WI38 (cell line): ENCODE measurements around the gene OR7G1.
A peak's percentile ranks its signal among the peaks of the same experiment; 100 is the strongest.

Source experiments
- H3K4me3 ChIP-seq: 2 replicates; pipeline ENCODE4 v1.5.1; 2011; ENCODE audit warnings: low read depth, mild to moderate bottlenecking, control low read depth, low read length
- CTCF ChIP-seq: IDR thresholded peaks from 2 replicates; pipeline ENCODE4 v1.5.1; 2012; ENCODE audit warnings: low read depth, mild to moderate bottlenecking, control low read depth, low read length

OR7G1 gene

GRCh38 chr19:9150650-9151049 is 35.1 kb upstream of the OR7G1 start:
- no peak overlapping the region for H3K4me3 ChIP-seq
- no peak for TF ChIP-seq CTCF

GRCh38 chr19:9149997-9150396 is 34.4 kb upstream of the OR7G1 start:
- H3K4me3 ChIP-seq, result no peak overlapping the region
- no peak for TF ChIP-seq CTCF

GRCh38 chr19:9148697-9149096 is 33.1 kb upstream of the OR7G1 start:
- H3K4me3 ChIP-seq, result no peak overlapping the region
- TF ChIP-seq CTCF, result no peak

GRCh38 chr19:9146882-9147281 is 31.3 kb upstream of the OR7G1 start:
- TF ChIP-seq CTCF, result no peak
- no peak overlapping the region for H3K4me3 ChIP-seq

- TF ChIP-seq CTCF, result no peak
- no peak overlapping the region for H3K4me3 ChIP-seq
Observed at GRCh38 chr19:9144920-9145319, 29.4 kb upstream of the OR7G1 start.

- TF ChIP-seq CTCF, result no peak
- H3K4me3 ChIP-seq, result peak within 1 kb of the TSS; percentile 99
Observed at GRCh38 chr19:9140159-9140874, 24.8 kb upstream of the OR7G1 start, which contains the start of gene ZNF317. Gene ZNF317, plus strand, starts transcription at chr19:9140397. Its CDS starts 15,620 bp downstream, at chr19:9156017.

GRCh38 chr19:9139609-9140158 is 24.1 kb upstream of the OR7G1 start:
- TF ChIP-seq CTCF, result no peak

More at GRCh38 chr19:9139609-9140158, 24.1 kb upstream of the OR7G1 start:
- peak overlapping the region; percentile 99 for H3K4me3 ChIP-seq
